ENCODE measurements around the gene APP. TPM values are rescaled to one million over a fixed set of nuclear protein-coding genes. Genes with fewer than 3 reads are reported as not detected.

The APP gene
- total and polyA plus RNA-seq, 8 donors: 373 to 671 (median 580) TPM

- intact Hi-C loops (cut with DNase I): no loop called here
- DNase-seq (no peak), ATAC-seq (no peak)
- no peaks in the 10 kb centered on the region for H3K27me3 ChIP-seq
- TF ChIP-seq CTCF (IDR thresholded peaks at IDR 0.05): no peak
- no peak overlapping the region for H3K4me3 ChIP-seq
- H3K27ac ChIP-seq: no peak overlapping the region
- no peaks in the 10 kb centered on the region for H3K36me3 ChIP-seq
- H3K9me3 ChIP-seq: no peaks in the 10 kb centered on the region
- H3K4me1 ChIP-seq: no peaks in the 10 kb centered on the region
These were observed 308.5 kb downstream of the APP start for GRCh38 chr21:25862112-25862511.

DNA sequence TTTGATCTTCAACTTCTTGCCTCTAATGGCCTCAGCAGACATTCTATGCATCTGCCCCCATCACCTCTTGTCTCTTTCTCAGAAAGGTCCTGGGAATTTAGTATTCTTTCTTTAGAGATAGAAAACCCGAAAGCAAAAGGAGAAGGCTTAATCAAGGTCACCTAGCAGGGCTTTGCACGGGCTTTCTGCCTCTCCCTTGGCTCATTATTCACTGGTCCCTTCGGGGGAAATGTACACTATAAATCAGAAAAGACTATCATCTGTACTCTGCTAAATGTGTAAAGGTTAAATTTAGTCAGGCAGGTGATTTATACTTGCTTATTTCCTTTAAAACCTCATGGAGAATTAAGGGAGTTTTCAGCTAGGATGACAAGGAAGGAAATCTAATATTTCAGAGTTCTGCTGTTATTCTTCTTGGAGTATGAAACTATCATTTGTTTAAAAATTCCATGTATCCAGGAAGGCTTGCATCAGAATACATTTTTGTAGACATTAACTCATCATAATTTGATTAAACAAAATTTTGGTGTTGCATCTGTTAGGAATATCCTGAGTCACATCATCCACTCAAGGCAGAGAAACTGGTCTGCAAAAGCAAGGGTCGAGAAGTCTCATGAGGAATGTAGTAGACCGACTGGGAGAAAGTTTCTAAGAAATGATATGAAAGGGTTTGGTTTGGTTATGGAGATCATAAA, 311.2 kb downstream of the APP start:
- Histone ChIP-seq H3K4me1 (no peaks in the 10 kb centered on the region), H3K36me3 (no peaks in the 10 kb centered on the region), H3K27ac (no peak overlapping the region), H3K27me3 (no peaks in the 10 kb centered on the region), H3K4me3 (no peak overlapping the region), H3K9me3 (no peaks in the 10 kb centered on the region)
- DNase-seq (no peak), ATAC-seq (no peak)
- intact Hi-C loops (cut with DNase I): no loop called here
- no peak for TF ChIP-seq CTCF (IDR thresholded peaks at IDR 0.05)

DNA sequence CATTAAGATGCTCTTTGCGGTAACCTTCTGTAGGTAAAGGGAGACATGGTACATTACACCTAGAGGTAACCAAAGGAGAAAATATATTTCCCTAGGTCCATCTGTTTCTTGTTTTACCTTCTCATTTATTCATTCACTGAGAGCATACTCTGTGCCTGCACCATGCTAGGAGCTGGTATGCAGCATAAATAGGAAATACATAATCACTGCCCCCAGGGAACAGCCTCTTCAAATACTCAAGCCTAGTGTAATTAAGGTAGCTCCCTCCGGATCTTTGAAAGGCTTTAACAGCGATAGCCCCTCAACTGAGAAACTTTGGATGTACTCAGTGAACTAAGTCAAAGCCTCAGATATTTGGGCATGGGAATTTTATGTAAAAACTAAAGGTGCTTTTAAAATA, 312.2 kb downstream of the APP start:
- Histone ChIP-seq H3K27ac (no peak overlapping the region), H3K4me3 (no peak overlapping the region), H3K27me3 (no peaks in the 10 kb centered on the region), H3K4me1 (no peaks in the 10 kb centered on the region), H3K36me3 (no peaks in the 10 kb centered on the region), H3K9me3 (no peaks in the 10 kb centered on the region)
- intact Hi-C loops (cut with DNase I): no loop called here
- no peak for TF ChIP-seq CTCF (IDR thresholded peaks at IDR 0.05)
- no peak for ATAC-seq
- DNase-seq: no peak

DNA sequence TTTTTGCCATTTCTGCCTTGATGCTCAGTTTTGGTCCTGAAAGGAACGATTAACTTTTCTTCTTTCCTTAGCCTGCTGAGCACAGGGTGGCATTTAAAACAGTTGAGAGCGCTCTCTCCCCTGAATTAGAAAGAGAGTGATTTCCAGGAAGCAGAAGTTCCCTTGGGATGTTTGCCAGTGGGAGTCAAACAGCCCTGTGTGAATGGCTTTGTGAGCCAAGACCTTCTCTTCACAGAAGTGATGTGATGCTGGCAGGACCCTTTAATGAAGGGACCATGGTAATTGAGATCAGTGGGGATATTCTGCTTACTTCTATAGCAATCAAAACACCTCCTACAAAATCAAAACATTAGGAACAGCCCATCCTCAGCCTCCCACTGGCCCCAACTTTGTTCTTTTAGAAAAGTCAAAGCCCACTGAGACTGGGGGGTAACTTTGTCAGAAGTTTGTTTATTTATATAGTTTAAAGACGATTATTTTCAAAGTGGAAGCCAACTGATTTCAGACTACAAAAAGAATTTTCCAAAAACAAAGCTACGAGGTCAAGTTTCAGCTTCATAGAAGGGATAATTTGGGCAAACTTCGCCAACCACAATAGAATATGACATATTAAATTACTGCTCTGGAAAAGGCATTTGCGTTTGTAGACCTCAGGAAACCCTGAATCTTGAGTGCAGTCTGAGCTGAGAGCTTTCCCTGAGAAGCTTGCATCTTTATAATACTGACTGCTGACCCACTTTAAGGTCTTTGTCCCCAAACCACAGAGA, 313.1 kb downstream of the APP start:
- Histone ChIP-seq H3K27ac (no peak overlapping the region), H3K27me3 (no peaks in the 10 kb centered on the region), H3K36me3 (no peaks in the 10 kb centered on the region), H3K9me3 (no peaks in the 10 kb centered on the region), H3K4me1 (no peaks in the 10 kb centered on the region), H3K4me3 (no peak overlapping the region)
- ATAC-seq: no peak
- intact Hi-C loops (cut with DNase I): no loop called here
- no peak for TF ChIP-seq CTCF (IDR thresholded peaks at IDR 0.05)
- peak in 2 of 4 donors; percentile 27 to 59 for DNase-seq

DNA sequence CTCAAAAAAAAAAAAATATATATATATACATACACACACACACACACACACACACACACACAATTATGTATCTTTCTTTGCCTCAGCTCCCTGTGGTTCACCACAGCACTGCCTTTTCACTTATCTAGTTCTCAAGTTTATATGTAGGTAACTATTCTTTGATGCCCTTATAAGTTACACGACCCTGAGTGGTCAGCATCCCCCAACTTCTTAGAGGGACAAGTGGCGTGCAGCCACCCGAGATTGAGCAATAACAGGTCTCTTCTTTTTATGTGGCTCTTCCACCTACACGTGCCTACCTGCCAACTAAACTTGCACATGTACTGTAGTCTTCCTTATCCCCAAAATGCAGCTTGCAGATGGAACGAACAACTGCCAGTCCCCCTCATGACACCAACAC, 315.0 kb downstream of the APP start:
- ATAC-seq: no peak
- intact Hi-C loops (cut with DNase I): no loop called here

More for the DNA sequence above, 315.0 kb downstream of the APP start:
- Histone ChIP-seq H3K4me3 (no peak overlapping the region), H3K36me3 (no peaks in the 10 kb centered on the region), H3K27me3 (no peaks in the 10 kb centered on the region), H3K9me3 (no peaks in the 10 kb centered on the region), H3K4me1 (no peaks in the 10 kb centered on the region), H3K27ac (no peak overlapping the region)
- no peak for TF ChIP-seq CTCF (IDR thresholded peaks at IDR 0.05)
- no peak for DNase-seq
